ENCODE measurements around the gene DBNL.
"Not testable (repeated sequence)": the region's sequence is repeated elsewhere in the genome, so short reads cannot be mapped to it uniquely, and the experiment has no call there.

Gene DBNL
- total RNA-seq, result 183 to 258 reads per million in 2 experiments

- DNase-seq (ENCODE audit: low read depth), result peak; percentile 76
Observed at GRCh38 chr7:44044315-44045225, at the start of gene DBNL. DBNL (plus strand) TSS chr7:44044702; CDS start chr7:44044738, 36 bp downstream.

- DNase-seq (ENCODE audit: low read depth), result not testable (repeated sequence)
Observed at GRCh38 chr7:43997532-43997931, 47.0 kb upstream of the DBNL start, which contains the start of gene SPDYE1. SPDYE1 (plus strand) TSS chr7:43997897; CDS start chr7:43999950, 2,053 bp downstream.

- not testable (repeated sequence) for DNase-seq (ENCODE audit: low read depth)
Observed at GRCh38 chr7:44012081-44012480, 32.4 kb upstream of the DBNL start.

GRCh38 chr7:44015090-44015489, 29.4 kb upstream of the DBNL start:
- DNase-seq (ENCODE audit: low read depth), result not testable (repeated sequence)

GRCh38 chr7:44018857-44019807, 25.4 kb upstream of the DBNL start:
- peak; percentile 99 for DNase-seq (ENCODE audit: low read depth)

- not testable (repeated sequence) for DNase-seq (ENCODE audit: low read depth)
Observed at GRCh38 chr7:44019825-44020224, 24.7 kb upstream of the DBNL start.

GRCh38 chr7:44022069-44022468, 22.4 kb upstream of the DBNL start:
- not testable (repeated sequence) for DNase-seq (ENCODE audit: low read depth)

GRCh38 chr7:44022796-44023467, 21.6 kb upstream of the DBNL start:
- DNase-seq (ENCODE audit: low read depth), result not testable (repeated sequence)

GRCh38 chr7:44029433-44029832, 15.1 kb upstream of the DBNL start:
- DNase-seq (ENCODE audit: low read depth), result not testable (repeated sequence)

DNA sequence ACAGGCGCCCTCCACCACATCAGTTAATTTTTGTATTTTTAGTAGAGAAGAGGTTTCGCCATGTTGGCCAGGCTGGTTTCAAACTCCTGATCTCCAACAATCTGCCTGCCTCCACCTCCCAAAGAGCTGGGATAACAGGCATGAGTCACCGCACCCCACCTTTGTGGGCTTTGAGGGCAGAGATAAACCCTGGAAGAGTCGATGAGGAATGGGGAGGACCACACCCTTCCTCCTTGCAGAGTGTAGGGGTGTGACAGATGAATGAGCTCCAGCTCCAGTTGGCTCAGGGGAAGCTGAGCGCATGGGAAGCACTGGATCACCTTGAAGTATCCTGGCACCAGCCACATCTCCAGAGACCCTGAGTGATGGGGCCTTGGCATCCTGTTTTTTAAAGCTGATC, 14.5 kb upstream of the DBNL start:
- DNase-seq (ENCODE audit: low read depth), result not testable (repeated sequence)

GRCh38 chr7:44031319-44031718, 13.2 kb upstream of the DBNL start:
- DNase-seq (ENCODE audit: low read depth), result not testable (repeated sequence)

- not testable (repeated sequence) for DNase-seq (ENCODE audit: low read depth)
Observed at GRCh38 chr7:44032031-44032430, 12.5 kb upstream of the DBNL start.

DNA sequence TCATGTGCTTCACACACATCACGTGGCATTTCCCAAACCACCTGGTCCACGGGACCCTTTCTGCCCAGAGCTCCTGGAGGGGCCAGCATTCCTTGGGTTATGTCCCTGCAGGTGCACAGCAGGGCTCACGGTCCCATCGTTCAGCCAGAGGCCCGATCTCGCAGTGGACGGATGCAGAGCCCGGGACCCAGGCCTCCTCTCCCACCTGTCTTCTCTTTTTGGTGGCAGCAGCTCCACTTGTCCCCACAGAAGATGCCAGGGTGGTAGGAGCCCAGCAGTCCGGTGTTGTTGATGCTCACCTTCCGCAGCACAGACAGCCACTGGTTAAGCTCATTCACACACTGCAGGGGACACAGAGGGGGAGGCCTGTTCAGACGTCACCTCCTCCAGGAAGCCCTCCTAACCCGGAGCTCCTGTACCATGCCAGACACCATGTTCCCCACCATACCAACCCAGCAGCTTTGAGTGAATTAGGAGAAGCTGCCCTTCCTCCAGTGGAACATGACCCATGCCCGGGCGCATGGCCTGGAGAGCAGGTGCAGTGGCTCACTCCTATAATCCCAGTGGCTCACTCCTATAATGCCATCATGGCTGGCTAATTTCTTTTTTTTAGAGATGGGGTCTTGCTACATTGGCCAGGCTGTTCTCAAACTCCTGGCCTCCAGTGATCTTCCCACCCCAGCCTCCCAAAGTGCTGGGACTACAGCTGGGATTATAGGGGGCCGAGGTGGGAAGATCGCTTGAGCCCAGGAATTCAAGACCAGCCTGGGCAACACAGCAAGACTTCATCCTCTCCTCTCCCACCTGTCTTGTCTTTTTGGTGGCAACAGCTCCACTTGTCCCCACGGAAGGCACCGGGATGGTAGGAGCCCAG, 10.3 kb upstream of the DBNL start:
- not testable (repeated sequence) for DNase-seq (ENCODE audit: low read depth)

DNA sequence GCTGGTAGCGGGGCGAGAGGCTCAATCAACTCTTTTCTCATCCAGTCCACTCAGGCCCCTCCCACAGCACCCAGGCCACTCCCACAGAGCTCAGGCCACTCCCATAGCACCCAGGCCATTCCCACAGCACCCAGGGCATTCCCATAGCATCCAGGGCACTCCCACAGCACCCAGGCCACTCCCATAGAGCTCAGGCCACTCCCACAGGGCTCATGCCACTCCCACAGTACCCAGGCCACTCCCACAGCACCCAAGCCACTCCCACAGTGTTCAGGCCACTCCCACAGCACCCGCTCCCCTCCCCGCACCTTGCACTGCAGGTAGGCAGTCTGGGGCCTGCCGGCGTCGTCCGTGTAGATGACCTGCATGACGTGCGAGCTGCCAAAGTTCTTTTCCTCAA, 8.1 kb upstream of the DBNL start:
- DNase-seq (ENCODE audit: low read depth), result peak; percentile 24

DNA sequence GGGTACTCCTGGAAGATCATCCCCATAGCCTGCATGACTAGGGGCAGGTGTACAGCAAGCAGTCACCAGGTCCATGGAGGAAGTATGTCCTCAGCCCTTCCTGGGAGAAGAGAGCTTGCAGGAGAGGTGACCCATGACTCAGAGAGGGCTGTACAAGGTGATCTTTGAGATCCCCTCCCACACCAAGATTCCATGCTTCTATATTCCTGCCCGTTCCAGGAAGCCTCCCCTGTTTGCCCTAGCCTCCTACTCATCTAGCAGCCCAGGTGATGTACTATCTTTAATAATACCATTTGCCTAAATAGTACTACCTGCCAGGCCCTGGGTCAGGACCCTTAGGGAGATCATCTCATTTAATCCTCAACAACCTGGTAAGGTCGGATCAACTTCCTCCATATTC, 6.6 kb upstream of the DBNL start:
- DNase-seq (ENCODE audit: low read depth), result not testable (repeated sequence)

DNA sequence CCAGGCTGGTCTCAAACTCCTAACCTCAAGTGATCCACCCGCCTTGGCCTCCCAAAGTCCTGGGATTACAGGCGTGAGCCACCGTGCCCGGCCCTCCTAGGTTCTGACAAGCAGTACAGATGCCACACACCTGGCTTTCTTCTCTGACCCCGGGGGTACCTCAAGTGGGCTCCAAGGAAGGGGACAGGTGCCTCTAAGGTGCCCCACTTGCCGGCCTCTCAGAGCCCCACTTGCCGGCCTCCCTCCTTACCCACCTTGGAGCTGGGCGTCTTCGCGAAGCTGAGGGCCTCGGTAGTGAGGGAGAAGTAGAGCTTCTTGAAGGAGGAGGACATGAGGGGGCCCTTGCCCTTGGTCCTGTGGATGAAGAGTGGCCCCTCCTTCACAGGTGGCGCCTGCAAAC, 5.9 kb upstream of the DBNL start:
- DNase-seq (ENCODE audit: low read depth), result not testable (repeated sequence)

- DNase-seq (ENCODE audit: low read depth), result peak; percentile 80
Observed at GRCh38 chr7:44038961-44039558, 5.4 kb upstream of the DBNL start.

GRCh38 chr7:44039800-44040492, 4.6 kb upstream of the DBNL start:
- not testable (repeated sequence) for DNase-seq (ENCODE audit: low read depth)

DNA sequence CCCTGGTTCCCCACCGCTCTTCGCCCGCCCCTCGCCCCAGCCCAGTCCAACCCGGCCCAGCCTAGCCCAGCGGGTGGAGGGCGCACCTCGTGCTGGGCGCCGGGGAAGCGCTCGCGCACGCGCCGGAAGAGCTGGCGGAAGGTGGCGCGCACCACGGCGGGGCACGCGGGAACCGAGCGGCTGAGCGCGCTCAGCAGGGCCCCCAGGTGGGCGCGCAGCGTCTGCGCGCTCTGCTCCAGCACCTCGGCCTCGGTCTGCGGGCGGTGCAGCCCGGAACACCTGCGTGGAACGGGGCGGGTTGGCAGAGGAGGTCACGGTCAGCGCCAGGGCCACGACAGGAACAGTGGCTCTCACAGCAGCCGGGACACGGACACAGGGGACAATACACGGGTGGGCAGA, 4.0 kb upstream of the DBNL start:
- DNase-seq (ENCODE audit: low read depth), result peak; percentile 54

- no peak for DNase-seq (ENCODE audit: low read depth)
Observed at GRCh38 chr7:44042221-44042620, 2.3 kb upstream of the DBNL start.
